ENCODE measurements around the gene MAFB. TPM values are rescaled to one million over a fixed set of nuclear protein-coding genes. Genes with fewer than 3 reads are reported as not detected.

The MAFB gene
- total and polyA plus RNA-seq, 9 of the 15 experiments (the other 6 are each of a cell fraction or from before 2014, with no cell fraction given): 0.04 TPM; not detected in 8

- POLR2A ChIA-PET: no interaction called here
- no peak for ATAC-seq
These were observed 2.1 kb downstream of the MAFB start for GRCh38 chr20:40686893-40687292.

More at GRCh38 chr20:40686893-40687292, 2.1 kb downstream of the MAFB start:
- Histone ChIP-seq H3K9ac (ENCODE audit: insufficient read depth in 1 of 2, low read depth in 2 of 2, low read length in 2 of 2) (no peak overlapping the region), H3K79me2 (ENCODE audit: control insufficient read depth, insufficient read depth, low read length) (no peaks in the 10 kb centered on the region), H3K4me3 (no peak overlapping the region), H3K27ac (ENCODE audit: extremely low read depth, low read depth, low read length) (no peak overlapping the region), H3K4me1 (replicated peaks in 1 of 2; ENCODE audit: control insufficient read depth in 2 of 2, insufficient read depth in 2 of 2, low read length in 2 of 2) (peaks cover 0 to 28% of the 10 kb centered on the region in 2 experiments; a peak in 2 of 5 replicates), H4K20me1 (replicated peaks; ENCODE audit: control insufficient read depth, insufficient read depth, low read length) (no peaks in the 10 kb centered on the region), H3K4me2 (ENCODE audit: insufficient read depth, low read length) (no peak overlapping the region), H2AFZ (ENCODE audit: low read depth, low read length) (no peak overlapping the region), H3K27me3 (ENCODE audit: control insufficient read depth in 2 of 2, insufficient read depth in 2 of 2, low read length in 2 of 2) (peaks cover 13 to 58% of the 10 kb centered on the region in 2 experiments; a peak in 3 of 5 replicates), H3K36me3 (ENCODE audit: control insufficient read depth, insufficient read depth, low read length) (no peaks in the 10 kb centered on the region), H3K9me3 (replicated peaks; ENCODE audit: control insufficient read depth, insufficient read depth, low read depth, low read length) (no peaks in the 10 kb centered on the region), H3K9me1 (ENCODE audit: control insufficient read depth, insufficient read depth, low read length) (no peaks in the 10 kb centered on the region)
- CTCF ChIA-PET (ENCODE audit: low intra/inter-chr PET ratio): no interaction called here
- intact Hi-C loops (cut with micrococcal nuclease) (no loop called here), in situ Hi-C loops (cut with MboI) (loop anchor here (25.0 kb wide), 1 partner anchor 1425 kb away; no protein-coding TSS in a partner anchor)
- FAIRE-seq: no peak
- TF ChIP-seq GMEB1 (CRISPR knock-in tag; IDR thresholded peaks at IDR 0.05) (no peak), SNRNP70 (optimal IDR thresholded peaks at IDR 0.05; ENCODE audit: low read depth, low read length) (no peak), ZNF785 (CRISPR knock-in tag; IDR thresholded peaks at IDR 0.05) (no peak), GTF2B (IDR thresholded peaks at IDR 0.05; ENCODE audit: extremely low read depth, insufficient read length) (no peak), U2AF2 (optimal IDR thresholded peaks at IDR 0.05; ENCODE audit: low read depth, low read length) (no peak)
- no TSS peak for BruUV-seq (replicated peaks)
- 9% methylated on average over 11 of the region's 12 CpGs for WGBS (ENCODE audit: insufficient coverage, low coverage, missing lambda C conversion rate)
- DNase-seq (ENCODE audit: extremely low read depth in 1 of 4, low spot score in 3 of 4): no peak
